SH-SY5Y (cell line): Measurements from ENCODE around the gene NHS.

Experiments
- GATA2 ChIP-seq: IDR thresholded peaks from 2 replicates; pipeline ENCODE4 v1.6.1; 2011; ENCODE audit warnings: mild to moderate bottlenecking, low read depth, low read length
- GATA3 ChIP-seq: IDR thresholded peaks from 2 replicates; pipeline ENCODE4 v1.6.1; 2011; ENCODE audit warnings: low read depth, mild to moderate bottlenecking, low read length, moderate library complexity

NHS gene

GRCh38 chrX:17674601-17675000 is 299.6 kb downstream of the NHS start:
- TF ChIP-seq GATA3 (no peak), GATA2 (no peak)

- TF ChIP-seq GATA3, result no peak
These were observed 304.3 kb downstream of the NHS start for GRCh38 chrX:17679261-17679660.

DNA sequence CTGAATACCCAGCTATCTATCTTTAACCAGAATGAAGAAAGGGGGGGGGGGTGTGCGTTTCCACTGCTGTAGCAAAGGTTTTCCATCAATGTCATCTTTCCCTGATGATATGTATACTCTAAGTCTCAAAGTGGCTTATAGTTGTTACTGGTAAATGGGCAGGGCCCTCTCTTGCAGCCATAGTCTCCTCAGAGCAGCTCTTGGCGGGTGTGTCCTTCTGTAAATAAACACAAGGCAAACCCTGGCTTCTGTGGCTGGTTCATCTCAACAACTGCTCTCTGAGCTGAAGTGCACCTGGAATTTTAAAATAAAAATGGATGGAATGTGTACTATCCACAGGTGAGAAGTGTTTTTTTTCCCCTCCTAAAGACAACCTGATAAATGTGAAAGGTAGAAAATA is 304.8 kb downstream of the NHS start:
- no peak for TF ChIP-seq GATA2
- TF ChIP-seq GATA3, result no peak

GRCh38 chrX:17680732-17681413 is 305.9 kb downstream of the NHS start:
- TF ChIP-seq GATA3, result no peak

DNA sequence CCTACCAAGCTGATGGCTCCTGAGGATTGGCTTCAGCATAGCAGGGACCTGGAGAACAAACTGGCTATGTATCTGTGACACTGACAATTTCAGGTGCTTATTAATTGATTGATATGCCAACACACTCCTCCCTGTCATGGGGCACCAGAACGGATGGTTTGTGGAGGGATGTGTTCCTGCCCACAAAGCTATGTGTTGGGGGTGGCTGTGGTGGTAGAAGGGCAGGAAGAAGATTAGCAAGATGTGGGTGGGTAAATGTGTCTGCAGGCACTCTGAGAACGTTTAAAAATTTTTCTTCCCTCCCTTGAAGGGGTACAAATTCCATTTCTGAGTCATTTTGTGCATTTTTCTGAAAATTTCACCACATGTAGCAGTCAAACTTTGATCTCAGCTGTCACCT is 307.3 kb downstream of the NHS start:
- no peak for TF ChIP-seq GATA2
- no peak for TF ChIP-seq GATA3

- TF ChIP-seq GATA3, result no peak
- TF ChIP-seq GATA2, result no peak
These were observed 310.0 kb downstream of the NHS start for GRCh38 chrX:17685026-17685425.

GRCh38 chrX:17687648-17688047 is 312.6 kb downstream of the NHS start:
- TF ChIP-seq GATA3 (no peak), GATA2 (no peak)

DNA sequence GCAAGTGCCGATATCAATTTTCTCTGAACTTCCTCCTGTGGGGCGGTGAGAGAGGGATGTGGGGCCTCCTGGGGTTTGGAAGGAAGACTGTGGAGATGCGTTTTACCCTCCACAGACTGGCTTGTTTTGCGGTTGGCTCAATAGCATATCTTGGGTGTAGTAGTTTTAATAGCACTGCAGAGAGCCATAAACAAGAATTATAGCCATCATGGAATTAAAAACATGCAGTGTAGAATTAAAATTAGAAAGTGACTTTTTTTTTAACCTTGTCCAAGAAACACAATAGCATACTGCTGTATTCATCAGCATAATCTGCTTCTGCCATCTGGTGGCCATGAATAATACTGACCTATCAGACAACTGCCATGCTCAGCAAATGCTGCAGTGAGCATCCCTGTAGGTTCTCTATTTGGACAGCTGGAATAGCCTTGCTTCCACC is 315.0 kb downstream of the NHS start:
- no peak for TF ChIP-seq GATA3
- TF ChIP-seq GATA2, result no peak

DNA sequence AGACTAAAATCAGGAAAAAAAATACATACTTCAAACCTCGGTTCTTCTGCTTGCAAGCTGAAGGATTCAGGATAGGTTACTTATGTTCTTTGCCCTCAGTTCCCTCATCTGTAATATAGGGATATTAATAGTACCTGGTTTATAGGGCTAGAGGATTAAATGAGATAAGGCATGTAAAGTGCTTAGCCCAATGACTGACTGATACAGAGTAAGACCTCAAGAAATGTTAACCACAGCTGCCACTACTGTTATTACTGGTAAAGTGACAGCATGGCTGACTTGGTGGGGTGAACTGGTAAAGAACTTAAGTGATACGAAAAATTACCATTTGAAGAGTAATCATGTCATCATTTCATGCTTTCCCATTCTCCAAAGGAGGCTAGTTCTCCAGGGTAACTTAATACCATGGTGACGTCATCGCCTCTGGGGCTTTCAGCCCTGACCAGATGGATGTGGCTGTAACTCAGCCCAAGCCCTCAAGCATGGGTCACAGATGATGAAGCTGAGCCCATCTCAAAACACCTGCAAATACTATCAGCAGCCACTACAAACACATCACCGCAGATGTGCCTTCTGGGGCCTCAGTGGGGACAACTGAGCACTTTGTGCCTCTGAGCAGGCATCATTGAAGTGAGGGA is 317.8 kb downstream of the NHS start:
- no peak for TF ChIP-seq GATA2
- TF ChIP-seq GATA3, result no peak

DNA sequence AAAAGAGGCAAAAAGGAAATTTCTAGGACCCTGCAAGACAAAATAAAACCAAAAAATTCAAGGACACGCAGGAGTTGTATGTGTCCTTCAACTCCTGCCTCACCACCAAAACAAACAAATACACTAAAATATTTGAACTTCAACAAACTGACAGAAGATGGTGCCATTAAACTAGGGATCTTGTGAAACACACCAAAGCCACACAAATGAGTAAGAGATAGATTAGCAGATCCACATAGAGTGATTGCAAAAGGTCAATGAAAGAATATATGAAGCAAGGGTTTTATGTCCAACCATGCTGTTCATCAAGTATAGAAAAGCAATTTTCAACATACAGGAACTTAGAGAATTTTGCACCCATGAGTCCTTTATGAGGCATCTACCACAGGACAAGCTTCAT is 322.2 kb downstream of the NHS start:
- TF ChIP-seq GATA3, result no peak
- TF ChIP-seq GATA2, result no peak

- TF ChIP-seq GATA3, result no peak
- no peak for TF ChIP-seq GATA2
These were observed 326.0 kb downstream of the NHS start for GRCh38 chrX:17700976-17701375.

GRCh38 chrX:17703201-17703600 is 328.2 kb downstream of the NHS start:
- TF ChIP-seq GATA3, result no peak
- no peak for TF ChIP-seq GATA2

DNA sequence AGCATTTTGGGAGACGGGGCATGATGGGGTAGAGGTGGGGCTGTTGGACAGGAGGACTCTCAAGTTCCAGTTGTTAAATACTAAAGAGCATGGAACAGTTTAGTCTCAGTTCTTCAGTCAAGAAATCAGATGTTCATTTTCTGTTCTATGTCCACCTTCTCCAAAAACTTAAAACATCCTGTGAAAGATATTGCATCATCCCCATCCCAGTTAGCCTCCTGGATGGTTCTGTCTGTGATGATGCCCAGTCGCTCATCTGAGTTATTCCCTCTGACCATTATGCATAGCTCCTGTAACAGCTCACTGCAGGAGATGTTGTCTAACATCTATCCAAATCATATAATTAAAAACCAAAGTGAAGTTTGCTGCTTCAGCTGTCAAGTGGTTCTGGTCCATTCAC is 330.2 kb downstream of the NHS start:
- TF ChIP-seq GATA3 (no peak), GATA2 (no peak)

DNA sequence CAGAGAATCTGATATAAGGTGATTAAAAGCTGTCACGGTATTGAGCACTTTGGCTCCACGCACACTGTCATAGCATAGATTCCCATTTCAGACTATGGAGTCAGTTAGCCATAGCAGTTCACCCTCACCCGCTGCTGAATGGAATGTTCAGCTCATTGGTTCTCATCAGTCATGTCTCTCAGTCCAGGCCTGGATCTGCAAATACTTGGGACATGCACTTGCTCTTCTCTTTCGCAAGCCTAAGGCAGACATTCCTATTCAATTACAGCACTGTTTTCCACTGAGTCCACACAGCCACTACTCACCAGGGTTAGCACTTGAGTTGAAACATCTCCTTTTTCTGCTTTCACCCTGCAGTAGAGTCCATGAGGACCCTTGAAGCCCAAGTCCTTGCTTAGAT is 331.7 kb downstream of the NHS start:
- TF ChIP-seq GATA3 (no peak), GATA2 (no peak)

DNA sequence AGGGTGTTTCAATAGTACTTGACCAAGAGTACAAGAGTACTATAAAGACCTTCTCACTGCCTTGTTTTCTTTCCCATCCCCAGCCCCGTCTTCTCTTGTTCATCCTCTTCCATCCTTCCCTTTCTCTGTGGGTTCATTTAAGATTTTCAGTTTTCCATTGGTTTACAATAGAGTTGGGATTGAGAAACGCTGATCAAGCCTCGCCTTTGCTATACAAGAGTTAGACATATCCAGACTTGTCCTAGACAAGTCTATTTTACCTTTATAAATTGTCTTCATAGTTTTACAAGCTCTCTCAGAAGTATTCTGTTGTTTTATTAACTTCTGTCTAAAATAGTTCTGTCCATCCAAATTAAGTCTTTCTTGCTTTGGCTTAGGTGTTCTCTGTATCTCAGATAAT is 332.7 kb downstream of the NHS start:
- TF ChIP-seq GATA2 (no peak), GATA3 (no peak)

GRCh38 chrX:17710871-17711301 is 335.9 kb downstream of the NHS start:
- TF ChIP-seq GATA3 (no peak), GATA2 (no peak)

DNA sequence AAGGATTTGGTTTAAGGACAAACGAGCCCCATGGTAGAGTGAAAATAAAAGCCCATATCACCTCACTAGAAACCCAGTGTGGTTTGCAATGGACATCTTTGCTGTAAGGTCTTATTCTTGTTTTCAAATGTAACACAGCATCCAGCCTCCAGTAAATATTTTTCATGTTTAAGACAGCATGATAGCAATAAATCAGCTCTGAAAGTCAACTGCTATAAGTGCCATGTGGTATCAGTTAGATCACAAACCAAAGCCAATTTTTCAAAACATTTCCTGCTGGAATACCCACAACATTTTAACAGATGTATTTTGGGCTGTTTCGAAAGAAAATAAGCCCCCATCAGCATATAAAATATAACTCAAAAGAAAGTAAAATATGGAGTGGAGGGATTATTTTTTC is 338.3 kb downstream of the NHS start:
- TF ChIP-seq GATA2 (no peak), GATA3 (no peak)
